Measurements from ENCODE around the gene NFXL1. TPM values are rescaled to one million over a fixed set of nuclear protein-coding genes. Genes with fewer than 3 reads are reported as not detected.

Gene NFXL1
- total RNA-seq, 1 experiment from 2014 or later: 22.5 TPM

GRCh38 chr4:47913330-47913729 is 1.1 kb downstream of the NFXL1 start:
- Mint-ChIP-seq H3K9me3 (ENCODE audit: unreplicated experiment) (no peaks in the 10 kb centered on the region), H3K4me3 (ENCODE audit: unreplicated experiment) (peak overlapping the region; percentile 87), H3K4me1 (ENCODE audit: low read depth, unreplicated experiment) (peaks cover 6% of the 10 kb centered on the region), H3K27ac (ENCODE audit: unreplicated experiment) (peak overlapping the region; percentile 90), H3K36me3 (ENCODE audit: insufficient read depth, unreplicated experiment) (peaks cover 30% of the 10 kb centered on the region), H3K27me3 (ENCODE audit: insufficient read depth, unreplicated experiment) (no peaks in the 10 kb centered on the region)
- Histone ChIP-seq H3K27me3 (replicated peaks; ENCODE audit: control insufficient read depth, insufficient read depth, low read length) (no peaks in the 10 kb centered on the region), H3K9me3 (no peaks in the 10 kb centered on the region), H3K4me3 (ENCODE audit: low read depth, low read length) (peak overlapping the region; percentile 87), H3K36me3 (ENCODE audit: control insufficient read depth, insufficient read depth, low read length) (no peaks in the 10 kb centered on the region; the same call in 1 of the 2 replicates), H3K4me1 (peaks cover 7% of the 10 kb centered on the region)
- CTCF ChIA-PET: no interaction called here
- intact Hi-C loops (cut with micrococcal nuclease; ENCODE audit: unreplicated experiment): loop anchor here (5.0 kb wide), 2 partner anchors 104 to 946 kb away; partner anchors contain the start of genes CNGA1 and NIPAL1
- TF ChIP-seq CTCF (IDR thresholded peaks at IDR 0.05; ENCODE audit: insufficient read depth in 1 of 2, low read depth in 1 of 2, low read length in 1 of 2, severe bottlenecking in 1 of 2, unreplicated experiment in 1 of 2): no peak
- peak in 1 of 2 experiments; percentile 4 for DNase-seq
- BruUV-seq (replicated peaks): TSS peak; percentile 59
- POLR2A ChIA-PET: no interaction called here

- Histone ChIP-seq H3K4me3 (ENCODE audit: low read depth, low read length) (no peak overlapping the region), H3K4me1 (peaks cover 7% of the 10 kb centered on the region), H3K9me3 (no peaks in the 10 kb centered on the region), H3K27me3 (replicated peaks; ENCODE audit: control insufficient read depth, insufficient read depth, low read length) (no peaks in the 10 kb centered on the region), H3K36me3 (ENCODE audit: control insufficient read depth, insufficient read depth, low read length) (no peaks in the 10 kb centered on the region; the same call in none of the 2 replicates)
- H3K9me3 Mint-ChIP-seq (ENCODE audit: unreplicated experiment): no peaks in the 10 kb centered on the region
- intact Hi-C loops (cut with micrococcal nuclease; ENCODE audit: unreplicated experiment): loop anchor here (5.0 kb wide), 1 partner anchor 35 kb away; no protein-coding TSS in a partner anchor
- no peak overlapping the region for H3K4me3 Mint-ChIP-seq (ENCODE audit: unreplicated experiment)
- DNase-seq: no peak
- no peak for TF ChIP-seq CTCF (IDR thresholded peaks at IDR 0.05; ENCODE audit: insufficient read depth in 1 of 2, low read depth in 1 of 2, low read length in 1 of 2, severe bottlenecking in 1 of 2, unreplicated experiment in 1 of 2)
- H3K27ac Mint-ChIP-seq (ENCODE audit: unreplicated experiment): no peak overlapping the region
- no peaks in the 10 kb centered on the region for H3K27me3 Mint-ChIP-seq (ENCODE audit: insufficient read depth, unreplicated experiment)
- CTCF ChIA-PET: no interaction called here
- POLR2A ChIA-PET: no interaction called here
- no TSS peak for BruUV-seq (replicated peaks)
- H3K36me3 Mint-ChIP-seq (ENCODE audit: insufficient read depth, unreplicated experiment): peaks cover 48% of the 10 kb centered on the region
- no peaks in the 10 kb centered on the region for H3K4me1 Mint-ChIP-seq (ENCODE audit: low read depth, unreplicated experiment)
These were observed 7.2 kb downstream of the NFXL1 start for GRCh38 chr4:47907089-47907646.

GRCh38 chr4:47899639-47900038 is 14.7 kb downstream of the NFXL1 start:
- Histone ChIP-seq H3K27me3 (replicated peaks; ENCODE audit: control insufficient read depth, insufficient read depth, low read length) (no peaks in the 10 kb centered on the region), H3K4me3 (ENCODE audit: low read depth, low read length) (no peak overlapping the region), H3K4me1 (no peaks in the 10 kb centered on the region), H3K9me3 (no peaks in the 10 kb centered on the region), H3K36me3 (ENCODE audit: control insufficient read depth, insufficient read depth, low read length) (no peaks in the 10 kb centered on the region; the same call in 1 of the 2 replicates)
- no peak for DNase-seq
- BruUV-seq (replicated peaks): no TSS peak
- intact Hi-C loops (cut with micrococcal nuclease; ENCODE audit: unreplicated experiment): no loop called here
- Mint-ChIP-seq H3K9me3 (ENCODE audit: unreplicated experiment) (no peaks in the 10 kb centered on the region), H3K27me3 (ENCODE audit: insufficient read depth, unreplicated experiment) (no peaks in the 10 kb centered on the region), H3K27ac (ENCODE audit: unreplicated experiment) (no peak overlapping the region), H3K4me1 (ENCODE audit: low read depth, unreplicated experiment) (peaks cover 6% of the 10 kb centered on the region), H3K36me3 (ENCODE audit: insufficient read depth, unreplicated experiment) (peaks cover 53% of the 10 kb centered on the region), H3K4me3 (ENCODE audit: unreplicated experiment) (no peak overlapping the region)
- no peak for TF ChIP-seq CTCF (IDR thresholded peaks at IDR 0.05; ENCODE audit: insufficient read depth in 1 of 2, low read depth in 1 of 2, low read length in 1 of 2, severe bottlenecking in 1 of 2, unreplicated experiment in 1 of 2)
- CTCF ChIA-PET: no interaction called here
- POLR2A ChIA-PET: no interaction called here

Measured in Caco-2 (cell line).